GM23338 (cell line): ENCODE results near the gene TXNDC12. TPM values are rescaled to one million over a fixed set of nuclear protein-coding genes. Genes with fewer than 3 reads are reported as not detected.
A peak's percentile ranks its signal among the peaks of the same experiment; 100 is the strongest.

Experiments
- ATAC-seq: fragments of 200-7000 bp; cut with Tn5 transposase; 3 replicates; pipeline ENCODE4 v1.9.1; 2020
- DNase-seq: peaks from one replicate; pipeline ENCODE4 v3.0.0-alpha.2; 2015; ENCODE audit warnings: low spot score
- H2AFZ ChIP-seq: fragments of 200-600 bp; sonication (generic); 2 replicates; pipeline ENCODE4 v1.8.0; 2016; ENCODE audit warnings: antibody characterized with exemption, mild to moderate bottlenecking, moderate library complexity
- H3F3A ChIP-seq: fragments of 200-600 bp; sonication (generic); replicated peaks from 2 replicates; pipeline ENCODE4 v1.8.0; 2017; ENCODE audit warnings: antibody characterized with exemption, mixed run types, low read depth
- H3K27ac ChIP-seq: fragments of 200-600 bp; sonication (generic); 2 replicates; pipeline ENCODE4 v1.6.1; 2016; ENCODE audit warnings: low read depth
- H3K27me3 ChIP-seq: fragments of 200-600 bp; sonication (generic); 2 replicates; pipeline ENCODE4 v1.8.0; 2016; ENCODE audit warnings: mild to moderate bottlenecking, mixed run types, moderate library complexity; ENCODE audit not compliant: insufficient read depth
- H3K36me3 ChIP-seq: fragments of 200-600 bp; sonication (generic); 2 replicates; pipeline ENCODE4 v1.8.0; 2016; ENCODE audit warnings: mild to moderate bottlenecking; ENCODE audit not compliant: insufficient read depth
- H3K4me1 ChIP-seq: fragments of 200-600 bp; sonication (generic); 2 replicates; pipeline ENCODE4 v1.8.0; 2016; ENCODE audit warnings: mild to moderate bottlenecking, moderate library complexity; ENCODE audit not compliant: insufficient read depth
- H3K4me2 ChIP-seq: fragments of 200-600 bp; sonication (generic); 2 replicates; pipeline ENCODE4 v1.7.1; 2017; ENCODE audit warnings: mixed run types
- H3K4me3 ChIP-seq: fragments of 200-600 bp; sonication (generic); 2 replicates; pipeline ENCODE4 v1.6.1; 2016; ENCODE audit warnings: mixed run types
- H3K79me2 ChIP-seq: fragments of 200-600 bp; sonication (generic); replicated peaks from 2 replicates; pipeline ENCODE4 v1.8.0; 2017; ENCODE audit warnings: mild to moderate bottlenecking; ENCODE audit not compliant: insufficient read depth
- H3K9me2 ChIP-seq: fragments of 200-600 bp; sonication (generic); 2 replicates; pipeline ENCODE4 v1.8.0; 2017; ENCODE audit not compliant: insufficient read depth
- H4K20me1 ChIP-seq: fragments of 200-600 bp; sonication (generic); replicated peaks from 2 replicates; pipeline ENCODE4 v1.8.0; 2017; ENCODE audit warnings: mild to moderate bottlenecking; ENCODE audit not compliant: insufficient read depth
- H3K27ac Mint-ChIP-seq: 2 replicates; pipeline ENCODE4 v1.8.0; 2020; ENCODE audit warnings: inconsistent platforms, mild to moderate bottlenecking, moderate library complexity, mixed read lengths
- H3K27me3 Mint-ChIP-seq: 3 replicates; pipeline ENCODE4 v1.8.0; 2022; ENCODE audit warnings: low read depth, mild to moderate bottlenecking, moderate library complexity, mixed read lengths, inconsistent platforms; ENCODE audit not compliant: insufficient read depth, poor library complexity
- H3K36me3 Mint-ChIP-seq: 3 replicates; pipeline ENCODE4 v1.8.0; 2021; ENCODE audit warnings: low read depth, mild to moderate bottlenecking, inconsistent platforms, moderate library complexity, mixed read lengths
- H3K4me1 Mint-ChIP-seq: 3 replicates; pipeline ENCODE4 v1.8.0; 2020; ENCODE audit warnings: mild to moderate bottlenecking, inconsistent platforms, mixed read lengths
- H3K4me3 Mint-ChIP-seq: 3 replicates; pipeline ENCODE4 v1.8.0; 2021; ENCODE audit warnings: moderate library complexity, mild to moderate bottlenecking, inconsistent platforms, mixed read lengths
- H3K9me3 Mint-ChIP-seq: 3 replicates; pipeline ENCODE4 v1.8.0; 2020; ENCODE audit warnings: moderate library complexity, mild to moderate bottlenecking, inconsistent platforms, mixed read lengths
- CREB1 ChIP-seq: fragments of 250-450 bp; sonication (Bioruptor Pico); IDR thresholded peaks from 2 replicates; pipeline ENCODE4 v1.5.0; 2020; ENCODE audit warnings: low read depth, mild to moderate bottlenecking, moderate library complexity
- EZH2 ChIP-seq: fragments of 200-600 bp; sonication (generic); IDR thresholded peaks from one replicate; pipeline ENCODE4 v1.8.0; 2017; ENCODE audit warnings: antibody characterized with exemption, mild to moderate bottlenecking, low read depth; ENCODE audit not compliant: unreplicated experiment
- NANOG ChIP-seq: IDR thresholded peaks from 2 replicates; pipeline ENCODE4 v1.6.1; 2016; ENCODE audit warnings: antibody characterized with exemption, borderline replicate concordance
- polyA plus RNA-seq: library from polyadenylated mRNA; unstranded; fragments of >200 nt; fragmentation: Nextera tagmentation; extraction: Ambion mirVana; gene quantifications from 2 replicates; pipeline ENCODE4 v1.2.1, GENCODE V29; 2016
- total RNA-seq: library from RNA; depleted of rRNA; stranded (reverse); fragments of >200 nt; shearing (Covaris generic); gene quantifications from 2 replicates; pipeline ENCODE4 v1.2.3, GENCODE V29; 2014
- TF ChIP-seq, protein P1 (sequence below), 2 experiments: fragments of 200-600 bp in 1 of 2; sonication (generic) in 1 of 2; conservative IDR thresholded peaks; 2 replicates each; pipeline versions ENCODE4 v1.5.1 to v1.6.1; 2016 to 2017; ENCODE audit warnings: antibody characterized with exemption in 2 of 2, low read depth in 2 of 2, mild to moderate bottlenecking in 2 of 2, moderate library complexity in 1 of 2
- TF ChIP-seq, protein P2 (sequence below): IDR thresholded peaks from one replicate; pipeline ENCODE4 v1.6.1; 2018; ENCODE audit warnings: antibody characterized with exemption; ENCODE audit not compliant: unreplicated experiment

Gene TXNDC12
- total and polyA plus RNA-seq, 2 experiments from 2014 or later = 68.9 to 88.2 TPM

DNA sequence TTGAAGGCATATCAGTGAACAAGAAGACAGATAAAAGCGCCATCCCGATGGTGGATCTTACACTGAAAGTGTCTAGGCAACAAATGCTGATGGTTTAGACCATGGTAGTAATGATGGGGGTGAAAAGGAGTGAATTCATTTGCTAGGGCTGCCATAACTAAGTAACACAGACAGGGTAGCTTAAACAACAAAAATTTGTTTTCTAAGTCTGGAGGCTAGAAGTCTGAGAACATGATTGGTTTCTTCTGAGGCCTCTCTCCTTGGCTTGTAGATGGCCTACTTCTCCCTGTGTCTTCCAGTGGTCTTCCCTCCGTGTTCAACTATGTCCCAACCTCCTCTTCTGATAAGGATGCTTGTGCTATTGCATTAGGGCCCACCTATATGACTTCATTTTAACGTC is 51.1 kb downstream of the TXNDC12 start:
- peaks cover 21% of the 10 kb centered on the region for H3K4me1 Mint-ChIP-seq
- no peaks in the 10 kb centered on the region for H3K9me3 Mint-ChIP-seq
- no peak for DNase-seq
- Histone ChIP-seq H2AFZ (no peak overlapping the region), H3K4me3 (no peak overlapping the region), H3K4me1 (peaks cover 26% of the 10 kb centered on the region), H4K20me1 (no peaks in the 10 kb centered on the region), H3K27me3 (no peaks in the 10 kb centered on the region), H3K36me3 (no peaks in the 10 kb centered on the region), H3K27ac (no peak overlapping the region), H3F3A (peaks cover 10% of the 10 kb centered on the region; the same call in 1 of the 2 replicates), H3K9me2 (no peaks in the 10 kb centered on the region), H3K4me2 (no peak overlapping the region), H3K79me2 (no peaks in the 10 kb centered on the region)
- H3K27ac Mint-ChIP-seq = no peak overlapping the region
- no peaks in the 10 kb centered on the region for H3K36me3 Mint-ChIP-seq
- H3K4me3 Mint-ChIP-seq = no peak overlapping the region
- TF ChIP-seq CREB1 = no peak
- TF ChIP-seq, protein P1, sequence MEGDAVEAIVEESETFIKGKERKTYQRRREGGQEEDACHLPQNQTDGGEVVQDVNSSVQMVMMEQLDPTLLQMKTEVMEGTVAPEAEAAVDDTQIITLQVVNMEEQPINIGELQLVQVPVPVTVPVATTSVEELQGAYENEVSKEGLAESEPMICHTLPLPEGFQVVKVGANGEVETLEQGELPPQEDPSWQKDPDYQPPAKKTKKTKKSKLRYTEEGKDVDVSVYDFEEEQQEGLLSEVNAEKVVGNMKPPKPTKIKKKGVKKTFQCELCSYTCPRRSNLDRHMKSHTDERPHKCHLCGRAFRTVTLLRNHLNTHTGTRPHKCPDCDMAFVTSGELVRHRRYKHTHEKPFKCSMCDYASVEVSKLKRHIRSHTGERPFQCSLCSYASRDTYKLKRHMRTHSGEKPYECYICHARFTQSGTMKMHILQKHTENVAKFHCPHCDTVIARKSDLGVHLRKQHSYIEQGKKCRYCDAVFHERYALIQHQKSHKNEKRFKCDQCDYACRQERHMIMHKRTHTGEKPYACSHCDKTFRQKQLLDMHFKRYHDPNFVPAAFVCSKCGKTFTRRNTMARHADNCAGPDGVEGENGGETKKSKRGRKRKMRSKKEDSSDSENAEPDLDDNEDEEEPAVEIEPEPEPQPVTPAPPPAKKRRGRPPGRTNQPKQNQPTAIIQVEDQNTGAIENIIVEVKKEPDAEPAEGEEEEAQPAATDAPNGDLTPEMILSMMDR (conservative IDR thresholded peaks at IDR 0.05; ENCODE audit: low read depth in 2 of 2) = no peak
- H3K27me3 Mint-ChIP-seq = peaks cover 6% of the 10 kb centered on the region
- no peak for ATAC-seq

DNA sequence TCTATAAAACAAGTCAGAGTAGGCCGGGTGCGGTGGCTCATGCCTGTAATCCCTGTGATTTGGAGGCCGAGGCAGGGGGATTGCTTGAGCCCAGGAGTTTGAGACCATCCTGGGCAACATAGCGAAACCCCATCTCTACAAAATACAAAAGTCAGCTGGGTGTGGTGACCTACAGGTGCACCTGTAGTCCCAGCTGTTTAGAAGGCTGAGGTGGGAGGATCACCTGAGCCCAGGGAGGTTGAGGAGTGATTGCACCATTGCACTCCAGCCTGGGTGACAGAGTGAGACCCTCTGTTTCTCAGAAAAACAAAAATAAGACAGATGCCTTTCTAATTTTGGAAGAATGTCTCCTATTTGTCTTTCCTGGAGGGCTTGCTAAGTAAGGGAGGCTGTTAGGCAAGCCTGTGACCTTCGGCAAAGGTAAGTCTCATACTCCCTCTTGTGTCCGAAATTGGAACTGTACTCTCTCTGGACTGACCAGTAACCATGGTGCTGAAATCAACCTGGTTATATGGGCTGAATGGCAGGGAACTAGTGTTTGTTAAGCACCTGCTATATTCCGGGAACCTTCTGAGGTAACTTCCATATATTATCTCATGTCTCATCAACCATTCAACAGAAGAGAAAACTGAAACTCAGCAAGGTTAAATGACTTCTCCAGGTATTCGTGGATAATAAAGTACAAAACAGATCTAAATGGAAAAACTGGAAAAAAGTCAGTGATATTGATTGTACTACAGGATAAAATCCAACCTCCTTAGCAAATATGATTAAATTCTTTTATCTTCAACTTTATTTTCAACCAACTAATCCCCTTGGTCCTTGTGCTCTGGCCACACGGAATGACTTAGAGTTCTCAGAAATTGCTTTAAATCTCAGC is 52.7 kb downstream of the TXNDC12 start:
- DNase-seq = peak; percentile 98

More for the DNA sequence above, 52.7 kb downstream of the TXNDC12 start:
- Histone ChIP-seq H4K20me1 (no peaks in the 10 kb centered on the region), H3K79me2 (no peaks in the 10 kb centered on the region), H2AFZ (no peak overlapping the region), H3K4me3 (no peak overlapping the region), H3K27me3 (no peaks in the 10 kb centered on the region), H3K27ac (no peak overlapping the region), H3K9me2 (no peaks in the 10 kb centered on the region), H3K4me2 (no peak overlapping the region), H3F3A (peaks cover 10% of the 10 kb centered on the region; the same call in 1 of the 2 replicates), H3K4me1 (peaks cover 31% of the 10 kb centered on the region), H3K36me3 (no peaks in the 10 kb centered on the region)
- TF ChIP-seq NANOG (no peak), EZH2 (no peak), CREB1 (no peak)
- TF ChIP-seq, protein P1 (conservative IDR thresholded peaks at IDR 0.05; ENCODE audit: low read depth in 2 of 2) = peak; percentile 96 to 100
- TF ChIP-seq, protein P2, sequence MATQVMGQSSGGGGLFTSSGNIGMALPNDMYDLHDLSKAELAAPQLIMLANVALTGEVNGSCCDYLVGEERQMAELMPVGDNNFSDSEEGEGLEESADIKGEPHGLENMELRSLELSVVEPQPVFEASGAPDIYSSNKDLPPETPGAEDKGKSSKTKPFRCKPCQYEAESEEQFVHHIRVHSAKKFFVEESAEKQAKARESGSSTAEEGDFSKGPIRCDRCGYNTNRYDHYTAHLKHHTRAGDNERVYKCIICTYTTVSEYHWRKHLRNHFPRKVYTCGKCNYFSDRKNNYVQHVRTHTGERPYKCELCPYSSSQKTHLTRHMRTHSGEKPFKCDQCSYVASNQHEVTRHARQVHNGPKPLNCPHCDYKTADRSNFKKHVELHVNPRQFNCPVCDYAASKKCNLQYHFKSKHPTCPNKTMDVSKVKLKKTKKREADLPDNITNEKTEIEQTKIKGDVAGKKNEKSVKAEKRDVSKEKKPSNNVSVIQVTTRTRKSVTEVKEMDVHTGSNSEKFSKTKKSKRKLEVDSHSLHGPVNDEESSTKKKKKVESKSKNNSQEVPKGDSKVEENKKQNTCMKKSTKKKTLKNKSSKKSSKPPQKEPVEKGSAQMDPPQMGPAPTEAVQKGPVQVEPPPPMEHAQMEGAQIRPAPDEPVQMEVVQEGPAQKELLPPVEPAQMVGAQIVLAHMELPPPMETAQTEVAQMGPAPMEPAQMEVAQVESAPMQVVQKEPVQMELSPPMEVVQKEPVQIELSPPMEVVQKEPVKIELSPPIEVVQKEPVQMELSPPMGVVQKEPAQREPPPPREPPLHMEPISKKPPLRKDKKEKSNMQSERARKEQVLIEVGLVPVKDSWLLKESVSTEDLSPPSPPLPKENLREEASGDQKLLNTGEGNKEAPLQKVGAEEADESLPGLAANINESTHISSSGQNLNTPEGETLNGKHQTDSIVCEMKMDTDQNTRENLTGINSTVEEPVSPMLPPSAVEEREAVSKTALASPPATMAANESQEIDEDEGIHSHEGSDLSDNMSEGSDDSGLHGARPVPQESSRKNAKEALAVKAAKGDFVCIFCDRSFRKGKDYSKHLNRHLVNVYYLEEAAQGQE = peak; percentile 81
- Mint-ChIP-seq H3K9me3 (no peaks in the 10 kb centered on the region), H3K36me3 (no peaks in the 10 kb centered on the region), H3K4me1 (peaks cover 27% of the 10 kb centered on the region), H3K27ac (no peak overlapping the region), H3K4me3 (no peak overlapping the region), H3K27me3 (peaks cover 5% of the 10 kb centered on the region)
- peak; percentile 83 for ATAC-seq
